ENCODE data around the gene TMEM63B.

TMEM63B gene

GRCh38 chr6:44154067-44154466 is 26.7 kb downstream of the TMEM63B start:
- H3K4me3 ChIP-seq (ENCODE audit: low read length), result no peak overlapping the region
- DNase-seq (ENCODE audit: low read depth), result no peak
- TF ChIP-seq CTCF (conservative IDR thresholded peaks at IDR 0.05; ENCODE audit: low read length), result no peak

- no peak for DNase-seq (ENCODE audit: low read depth)
- no peak overlapping the region for H3K4me3 ChIP-seq (ENCODE audit: low read length)
- TF ChIP-seq CTCF (conservative IDR thresholded peaks at IDR 0.05; ENCODE audit: low read length), result no peak
Observed at GRCh38 chr6:44156494-44157151, 29.3 kb downstream of the TMEM63B start.

- no peak overlapping the region for H3K4me3 ChIP-seq (ENCODE audit: low read length)
- no peak for TF ChIP-seq CTCF (conservative IDR thresholded peaks at IDR 0.05; ENCODE audit: low read length)
- DNase-seq (ENCODE audit: low read depth), result no peak
Observed at GRCh38 chr6:44157152-44157521, 29.8 kb downstream of the TMEM63B start.

GRCh38 chr6:44158770-44159228 is 31.4 kb downstream of the TMEM63B start, which contains the start of gene CAPN11:
TSS of gene CAPN11 (plus strand) at chr6:44158820. CDS start at chr6:44158849, 29 bp downstream.
- no peak for TF ChIP-seq CTCF (conservative IDR thresholded peaks at IDR 0.05; ENCODE audit: low read length)
- no peak for DNase-seq (ENCODE audit: low read depth)
- H3K4me3 ChIP-seq (ENCODE audit: low read length), result no peak within 1 kb of the TSS

- no peak overlapping the region for H3K4me3 ChIP-seq (ENCODE audit: low read length)
- peak; percentile 33 for DNase-seq (ENCODE audit: low read depth)
- TF ChIP-seq CTCF (conservative IDR thresholded peaks at IDR 0.05; ENCODE audit: low read length), result no peak
Observed at GRCh38 chr6:44161997-44162338, 34.6 kb downstream of the TMEM63B start.

- DNase-seq (ENCODE audit: low read depth), result no peak
- no peak for TF ChIP-seq CTCF (conservative IDR thresholded peaks at IDR 0.05; ENCODE audit: low read length)
- H3K4me3 ChIP-seq (ENCODE audit: low read length), result no peak overlapping the region
Observed at GRCh38 chr6:44162876-44163625, 35.7 kb downstream of the TMEM63B start.

- H3K4me3 ChIP-seq (ENCODE audit: low read length), result no peak overlapping the region
- no peak for TF ChIP-seq CTCF (conservative IDR thresholded peaks at IDR 0.05; ENCODE audit: low read length)
Observed at GRCh38 chr6:44166116-44166515, 38.8 kb downstream of the TMEM63B start.

More at GRCh38 chr6:44166116-44166515, 38.8 kb downstream of the TMEM63B start:
- no peak for DNase-seq (ENCODE audit: low read depth)
